ENCODE data around the gene MIR17HG.
"Not testable (repeated sequence)": the region's sequence is repeated elsewhere in the genome, so short reads cannot be mapped to it uniquely, and the experiment has no call there.

MIR17HG gene

DNA sequence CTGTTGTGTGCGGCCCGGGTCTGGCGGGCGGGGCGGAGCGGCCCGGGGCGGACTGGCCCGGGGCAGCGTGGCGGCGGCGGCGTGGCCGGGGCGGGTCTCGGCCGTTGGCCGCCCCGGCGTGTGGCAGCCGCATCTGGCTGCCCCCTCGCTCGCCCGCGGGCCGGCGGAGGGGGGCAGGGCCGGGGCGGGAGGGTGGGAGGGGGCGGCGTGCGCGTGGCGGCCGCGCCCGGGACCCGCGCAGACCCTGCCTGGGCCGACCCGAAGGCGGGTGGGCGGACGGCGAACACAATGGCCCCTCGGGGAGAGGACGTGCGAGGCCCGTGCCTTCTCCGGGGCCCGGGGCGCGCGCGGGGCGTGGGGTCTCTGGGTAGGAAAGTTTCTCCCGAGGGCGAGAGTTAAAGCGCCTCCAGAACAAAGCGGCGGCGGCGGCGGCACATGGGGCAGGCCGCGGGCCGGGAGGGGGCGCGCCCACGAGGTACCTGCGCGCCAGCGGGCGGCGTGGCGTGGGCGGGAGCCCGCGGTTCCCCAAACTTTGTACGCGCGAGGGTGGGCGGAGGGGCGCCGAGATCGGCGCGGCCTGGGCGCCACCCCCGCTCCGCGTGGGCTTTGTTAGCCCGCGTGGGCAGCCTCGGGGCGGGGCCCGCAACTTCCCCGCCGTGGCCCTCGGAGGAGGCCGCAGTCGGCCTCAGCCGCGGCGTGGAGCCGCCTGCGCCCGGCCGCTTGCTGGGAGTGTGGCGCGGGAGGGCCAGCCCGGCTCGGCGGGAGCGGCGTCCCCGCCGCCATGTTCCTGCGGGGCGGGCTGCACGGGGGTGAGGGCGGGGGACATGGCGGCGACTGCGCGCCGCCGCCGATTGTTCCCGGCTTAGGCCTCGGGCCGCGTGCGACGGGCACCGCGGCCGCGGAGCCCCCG is 764 bp downstream of the MIR17HG start:
- peak; percentile 69 for DNase-seq

DNA sequence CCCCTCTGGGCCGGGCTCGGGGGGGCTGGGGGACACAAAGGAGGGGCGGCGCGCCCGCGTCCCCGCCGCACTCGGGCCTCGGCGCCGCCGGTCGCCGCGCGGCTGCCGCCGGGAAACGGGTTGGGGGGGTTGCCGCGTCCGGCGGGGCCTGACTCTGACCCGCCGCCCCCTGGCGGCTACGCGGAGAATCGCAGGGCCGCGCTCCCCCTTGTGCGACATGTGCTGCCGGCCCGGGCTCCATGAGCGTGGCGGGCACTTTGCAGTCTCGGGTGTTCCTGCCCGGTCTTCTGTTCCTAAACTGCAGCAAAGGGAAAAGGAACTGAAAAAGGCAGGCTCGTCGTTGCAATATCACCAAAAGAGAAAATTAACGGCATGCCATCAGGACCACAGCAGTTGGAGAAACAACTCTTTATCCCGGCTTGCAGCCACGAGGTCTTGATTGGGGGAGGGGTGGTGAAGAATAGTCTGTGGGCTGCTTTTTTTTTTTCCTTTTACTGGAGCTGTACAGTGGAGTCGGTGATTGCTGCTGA is 1.5 kb downstream of the MIR17HG start:
- DNase-seq, result peak; percentile 96

GRCh38 chr13:91349992-91350911 is 2.8 kb downstream of the MIR17HG start:
- no peak for DNase-seq

DNA sequence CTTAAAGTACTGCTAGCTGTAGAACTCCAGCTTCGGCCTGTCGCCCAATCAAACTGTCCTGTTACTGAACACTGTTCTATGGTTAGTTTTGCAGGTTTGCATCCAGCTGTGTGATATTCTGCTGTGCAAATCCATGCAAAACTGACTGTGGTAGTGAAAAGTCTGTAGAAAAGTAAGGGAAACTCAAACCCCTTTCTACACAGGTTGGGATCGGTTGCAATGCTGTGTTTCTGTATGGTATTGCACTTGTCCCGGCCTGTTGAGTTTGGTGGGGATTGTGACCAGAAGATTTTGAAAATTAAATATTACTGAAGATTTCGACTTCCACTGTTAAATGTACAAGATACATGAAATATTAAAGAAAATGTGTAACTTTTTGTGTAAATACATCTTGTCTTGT is 3.6 kb downstream of the MIR17HG start:
- DNase-seq, result no peak

GRCh38 chr13:91351980-91352379 is 4.5 kb downstream of the MIR17HG start:
- no peak for DNase-seq

DNA sequence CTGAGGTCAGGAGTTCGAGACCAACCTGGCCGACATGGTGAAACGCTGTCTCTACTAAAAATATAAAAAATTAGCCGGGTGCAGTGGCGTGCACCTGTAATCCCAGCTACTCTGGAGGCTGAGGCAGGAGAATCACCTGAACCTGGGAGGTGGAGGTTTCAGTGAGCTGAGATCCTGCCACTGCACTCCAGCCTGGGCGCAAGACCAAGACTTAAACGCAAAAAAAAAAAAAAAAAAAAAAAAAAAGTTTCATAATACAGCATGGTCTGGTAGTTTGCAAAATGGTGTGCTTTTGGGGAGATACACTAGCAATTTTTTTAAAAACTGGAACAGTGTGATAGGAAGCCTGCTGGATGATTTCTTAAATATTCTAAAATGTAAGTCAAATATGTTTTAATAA is 5.4 kb downstream of the MIR17HG start:
- DNase-seq, result not testable (repeated sequence)

DNA sequence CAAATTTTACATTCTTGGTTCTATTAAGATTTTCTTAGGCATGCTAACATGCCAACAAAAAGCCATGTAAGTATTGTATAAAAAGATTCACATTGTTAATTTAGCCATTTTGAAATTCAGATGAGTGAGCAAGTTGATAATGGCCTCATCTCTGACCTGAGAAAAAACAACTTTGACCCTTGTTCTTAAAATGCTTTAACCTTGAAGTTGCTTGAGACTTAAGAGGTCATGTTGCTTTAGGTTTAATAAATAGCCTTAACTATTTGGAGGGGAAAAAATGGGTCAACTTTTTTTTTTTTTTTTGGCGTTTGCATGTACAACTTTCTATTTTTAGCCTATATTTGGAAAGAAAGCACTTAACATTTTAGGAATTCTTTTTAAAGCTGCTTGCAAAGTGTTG is 6.0 kb downstream of the MIR17HG start:
- DNase-seq, result no peak

DNA sequence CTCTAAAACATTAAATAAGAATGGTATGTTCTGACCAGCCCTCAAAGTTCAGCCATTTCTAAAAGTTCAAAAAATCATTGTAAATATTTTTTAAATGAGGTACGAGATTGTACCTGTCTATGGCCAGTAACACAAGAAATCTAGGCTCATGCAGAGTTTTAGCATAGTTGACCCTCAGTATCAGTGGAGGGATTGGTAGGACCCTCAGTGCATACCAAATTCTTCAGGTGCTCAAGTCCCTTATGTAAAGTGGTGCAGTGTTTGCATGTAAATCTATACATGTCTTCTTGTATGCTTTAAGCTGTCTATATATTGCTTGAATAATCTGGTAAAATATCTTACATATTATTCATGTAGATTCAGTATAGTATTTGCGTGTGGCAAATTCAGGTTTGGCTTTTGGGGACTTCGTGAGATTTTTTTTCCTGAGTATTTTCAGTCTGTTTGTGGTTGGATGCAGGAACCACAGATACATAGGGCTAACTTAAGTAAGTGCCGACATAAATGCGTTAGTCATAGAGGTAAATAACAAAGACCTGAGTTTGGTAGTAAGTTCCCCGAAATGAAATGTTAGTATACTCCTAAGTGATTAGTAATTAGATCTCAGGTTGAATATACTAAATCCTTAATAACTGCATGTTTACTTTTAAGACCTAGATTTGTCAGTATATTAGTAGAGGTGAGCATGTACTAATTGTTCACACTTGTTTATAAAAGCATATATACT is 7.8 kb downstream of the MIR17HG start:
- DNase-seq, result no peak

- DNase-seq, result no peak
Measured at GRCh38 chr13:91355826-91356710, 8.6 kb downstream of the MIR17HG start.

DNA sequence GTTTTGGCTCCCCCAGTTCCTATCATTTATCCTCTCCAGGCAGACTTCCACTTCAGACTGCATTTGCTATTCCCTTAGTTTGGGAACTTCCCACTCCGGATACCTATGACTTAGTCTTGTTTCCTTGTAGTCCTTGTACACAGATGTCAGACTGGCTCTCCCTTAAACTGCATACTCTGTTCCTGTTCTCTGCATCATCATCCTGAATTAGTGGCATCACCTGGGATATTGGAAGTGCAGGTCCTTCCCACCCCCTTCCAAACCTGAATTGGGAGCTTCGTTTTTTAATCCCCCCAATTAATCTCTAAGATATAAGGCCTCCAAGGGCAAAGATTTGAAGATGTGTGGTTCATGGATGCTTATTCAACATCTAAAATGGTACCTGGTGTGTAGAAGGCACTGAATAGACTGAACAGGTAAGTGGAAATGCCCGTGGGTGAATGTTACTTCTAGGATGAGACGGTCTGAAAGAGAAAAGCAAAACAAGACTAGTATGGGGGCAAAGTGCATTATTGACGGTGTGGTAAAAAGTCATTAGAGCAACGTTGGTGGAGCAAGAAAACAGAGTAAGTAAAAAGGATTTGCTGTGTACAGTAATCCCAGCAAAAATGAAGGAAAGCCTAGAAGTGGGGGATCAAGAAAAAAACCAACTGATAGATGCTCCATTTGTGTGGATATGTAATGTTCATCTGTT is 9.6 kb downstream of the MIR17HG start:
- DNase-seq, result no peak

GRCh38 chr13:91357613-91358386 is 10.3 kb downstream of the MIR17HG start:
- DNase-seq, result no peak

- no peak for DNase-seq
Measured at GRCh38 chr13:91358387-91358782, 10.9 kb downstream of the MIR17HG start.

- no peak for DNase-seq
Measured at GRCh38 chr13:91359111-91359510, 11.6 kb downstream of the MIR17HG start.

- no peak for DNase-seq
Measured at GRCh38 chr13:91359631-91360030, 12.1 kb downstream of the MIR17HG start.

DNA sequence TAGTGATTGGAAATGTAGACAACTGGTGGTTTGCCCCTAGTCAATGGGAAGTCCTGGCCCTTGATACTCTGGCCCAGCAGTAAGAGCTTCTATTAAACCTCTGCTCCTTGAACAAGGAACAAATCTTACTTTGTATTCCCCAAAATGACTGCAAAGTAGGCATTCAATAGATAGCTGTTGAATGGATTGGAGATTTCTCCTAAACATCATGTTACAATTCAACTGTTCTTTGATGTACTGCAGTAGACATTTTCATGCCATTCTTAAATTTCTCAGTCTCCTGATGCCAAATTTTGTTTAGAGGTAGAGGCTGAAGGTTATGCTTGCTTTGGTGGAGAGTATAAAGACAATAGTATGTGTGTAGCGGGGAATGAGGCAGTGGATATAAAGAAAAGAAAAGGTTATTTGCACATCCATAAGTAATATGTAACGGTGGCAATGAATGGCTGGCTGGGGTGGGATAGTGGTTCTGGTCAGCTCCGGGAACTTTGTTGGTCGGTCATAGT is 12.8 kb downstream of the MIR17HG start:
- DNase-seq, result no peak

DNA sequence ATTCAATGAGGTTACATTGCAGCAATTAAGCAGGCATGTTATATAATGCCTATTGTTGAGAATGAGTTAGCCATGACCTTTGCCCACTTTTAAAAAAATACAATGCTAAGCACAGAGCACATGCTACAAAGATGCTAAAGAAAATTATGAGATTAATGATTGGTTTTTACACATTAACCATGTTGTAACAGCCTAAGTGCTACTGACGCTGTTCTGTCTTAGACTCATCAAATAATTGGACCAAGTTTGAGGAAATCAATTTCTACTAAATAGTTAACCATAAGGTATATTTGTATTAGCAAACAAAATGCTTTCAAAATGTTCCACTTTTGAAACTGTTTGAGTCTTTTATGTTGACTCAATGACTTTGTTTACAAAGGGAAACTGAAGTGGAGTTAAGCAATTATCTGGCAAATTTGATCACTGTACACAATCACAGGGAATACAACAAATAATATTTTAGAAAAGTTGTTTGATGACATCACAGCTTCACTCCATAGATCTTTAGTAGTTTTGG is 14.3 kb downstream of the MIR17HG start:
- DNase-seq, result no peak

GRCh38 chr13:91362908-91363307 is 15.4 kb downstream of the MIR17HG start:
- DNase-seq, result no peak

DNA sequence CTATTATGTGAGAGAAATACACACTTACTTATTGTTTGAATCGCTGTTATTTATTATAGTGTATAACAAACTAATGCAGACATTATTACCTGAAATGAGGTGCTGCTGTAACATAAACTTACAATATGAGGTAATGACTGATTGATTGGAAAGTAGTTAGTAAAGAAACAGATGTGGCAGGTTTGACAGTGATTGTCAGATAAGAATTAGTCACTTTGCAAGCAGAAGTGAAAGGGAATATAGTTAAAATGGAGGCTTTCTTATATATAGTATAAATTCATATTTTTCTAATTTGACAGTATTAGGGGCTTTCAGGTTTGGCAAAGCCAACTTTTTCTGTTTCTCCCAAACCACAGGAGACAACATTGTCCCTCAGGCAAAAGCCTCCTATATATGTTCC is 20.6 kb downstream of the MIR17HG start:
- DNase-seq, result no peak

- DNase-seq, result no peak
Measured at GRCh38 chr13:91368676-91369440, 21.4 kb downstream of the MIR17HG start.
